ENCODE data around the gene APEH.

APEH gene

GRCh38 chr3:49711489-49711888 is 37.3 kb downstream of the APEH start:
- peaks cover 6% of the 10 kb centered on the region; the same call in 1 of the 2 replicates for H3K79me2 ChIP-seq (ENCODE audit: insufficient read depth, low read length)
- H4K20me1 ChIP-seq (ENCODE audit: insufficient read depth, low read length, poor library complexity, severe bottlenecking): no peaks in the 10 kb centered on the region
- H3K36me3 ChIP-seq (ENCODE audit: insufficient read depth, low read length): no peaks in the 10 kb centered on the region
- H3K9me2 ChIP-seq (replicated peaks; ENCODE audit: low read depth, low read length): no peaks in the 10 kb centered on the region
- peak; percentile 24 for TF ChIP-seq CTCF (conservative IDR thresholded peaks at IDR 0.05; ENCODE audit: low read length)
- no peak for TF ChIP-seq EZH2phosphoT487 (IDR thresholded peaks at IDR 0.05; ENCODE audit: borderline replicate concordance)
- H3K4me3 ChIP-seq (ENCODE audit: low read length, poor library complexity, severe bottlenecking): peak overlapping the region; percentile 72
- no peaks in the 10 kb centered on the region for H3K9me3 ChIP-seq (ENCODE audit: insufficient read depth, low read depth, low read length)
- peak overlapping the region; percentile 94 for H3K4me2 ChIP-seq (ENCODE audit: low read depth, low read length, poor library complexity, severe bottlenecking)
- peaks cover 24% of the 10 kb centered on the region for H3F3A ChIP-seq (ENCODE audit: low read depth)
- peak overlapping the region; percentile 76 for H3K9ac ChIP-seq (ENCODE audit: low read depth, low read length, poor library complexity, severe bottlenecking)
- H3K4me1 ChIP-seq (ENCODE audit: insufficient read depth, low read length, poor library complexity, severe bottlenecking): peaks cover 49% of the 10 kb centered on the region
- no peaks in the 10 kb centered on the region for H3K27me3 ChIP-seq (ENCODE audit: insufficient read depth, low read length, poor library complexity, severe bottlenecking)
- H2AFZ ChIP-seq (ENCODE audit: low read length): no peak overlapping the region

- H3K9me2 ChIP-seq (replicated peaks; ENCODE audit: low read depth, low read length): no peaks in the 10 kb centered on the region
- H2AFZ ChIP-seq (ENCODE audit: low read length): no peak overlapping the region
- H3K4me2 ChIP-seq (ENCODE audit: low read depth, low read length, poor library complexity, severe bottlenecking): peak overlapping the region; percentile 94
- TF ChIP-seq EZH2phosphoT487 (IDR thresholded peaks at IDR 0.05; ENCODE audit: borderline replicate concordance) (no peak), CTCF (conservative IDR thresholded peaks at IDR 0.05; ENCODE audit: low read length) (no peak)
- H3K4me1 ChIP-seq (ENCODE audit: insufficient read depth, low read length, poor library complexity, severe bottlenecking): peaks cover 49% of the 10 kb centered on the region
- H3K79me2 ChIP-seq (ENCODE audit: insufficient read depth, low read length): peaks cover 6% of the 10 kb centered on the region; the same call in 1 of the 2 replicates
- peaks cover 24% of the 10 kb centered on the region for H3F3A ChIP-seq (ENCODE audit: low read depth)
- no peaks in the 10 kb centered on the region for H3K36me3 ChIP-seq (ENCODE audit: insufficient read depth, low read length)
- peak overlapping the region; percentile 76 for H3K9ac ChIP-seq (ENCODE audit: low read depth, low read length, poor library complexity, severe bottlenecking)
- H3K27me3 ChIP-seq (ENCODE audit: insufficient read depth, low read length, poor library complexity, severe bottlenecking): no peaks in the 10 kb centered on the region
- no peaks in the 10 kb centered on the region for H3K9me3 ChIP-seq (ENCODE audit: insufficient read depth, low read depth, low read length)
- peak overlapping the region; percentile 72 for H3K4me3 ChIP-seq (ENCODE audit: low read length, poor library complexity, severe bottlenecking)
- no peaks in the 10 kb centered on the region for H4K20me1 ChIP-seq (ENCODE audit: insufficient read depth, low read length, poor library complexity, severe bottlenecking)
These were observed 38.0 kb downstream of the APEH start for GRCh38 chr3:49712166-49712565.

- peak overlapping the region; percentile 76 for H3K9ac ChIP-seq (ENCODE audit: low read depth, low read length, poor library complexity, severe bottlenecking)
- H3K9me3 ChIP-seq (ENCODE audit: insufficient read depth, low read depth, low read length): no peaks in the 10 kb centered on the region
- H3K9me2 ChIP-seq (replicated peaks; ENCODE audit: low read depth, low read length): no peaks in the 10 kb centered on the region
- no peaks in the 10 kb centered on the region for H4K20me1 ChIP-seq (ENCODE audit: insufficient read depth, low read length, poor library complexity, severe bottlenecking)
- no peaks in the 10 kb centered on the region; the same call in 1 of the 2 replicates for H3K36me3 ChIP-seq (ENCODE audit: insufficient read depth, low read length)
- H3K27me3 ChIP-seq (ENCODE audit: insufficient read depth, low read length, poor library complexity, severe bottlenecking): no peaks in the 10 kb centered on the region
- H2AFZ ChIP-seq (ENCODE audit: low read length): no peak overlapping the region
- H3K4me2 ChIP-seq (ENCODE audit: low read depth, low read length, poor library complexity, severe bottlenecking): peak overlapping the region; percentile 94
- TF ChIP-seq CTCF (conservative IDR thresholded peaks at IDR 0.05; ENCODE audit: low read length): peak; percentile 38; the same call in 1 of the 2 replicates
- no peak for TF ChIP-seq EZH2phosphoT487 (IDR thresholded peaks at IDR 0.05; ENCODE audit: borderline replicate concordance)
- peaks cover 45% of the 10 kb centered on the region for H3K4me1 ChIP-seq (ENCODE audit: insufficient read depth, low read length, poor library complexity, severe bottlenecking)
- peaks cover 24% of the 10 kb centered on the region for H3F3A ChIP-seq (ENCODE audit: low read depth)
- H3K4me3 ChIP-seq (ENCODE audit: low read length, poor library complexity, severe bottlenecking): peak overlapping the region; percentile 72
- H3K79me2 ChIP-seq (ENCODE audit: insufficient read depth, low read length): peaks cover 6% of the 10 kb centered on the region; the same call in 1 of the 2 replicates
These were observed 38.6 kb downstream of the APEH start for GRCh38 chr3:49712631-49713317.
